Endothelial cell of umbilical vein (primary cell): Measurements from ENCODE around the gene CEP85.

Source experiments
- CTCF ChIP-seq, 2 donors: IDR thresholded peaks; 1 replicate in 1 of 2; 2 replicates in 1 of 2; pipeline ENCODE4 v1.5.1; 2011; ENCODE audit warnings: low read length in 2 of 2, mild to moderate bottlenecking in 2 of 2, moderate library complexity in 2 of 2, control low read depth in 1 of 2, inconsistent platforms in 1 of 2, low read depth in 1 of 2; ENCODE audit not compliant: insufficient read depth in 1 of 2; ENCODE audit errors: extremely low read depth in 1 of 2
- JUN ChIP-seq: IDR thresholded peaks from 2 replicates; pipeline ENCODE4 v1.6.1; 2011; ENCODE audit warnings: borderline replicate concordance, low read depth; ENCODE audit not compliant: insufficient read length, insufficient read depth
- POLR2A ChIP-seq: IDR thresholded peaks from 2 replicates; pipeline ENCODE4 v1.6.1; 2012; ENCODE audit warnings: low read depth, mild to moderate bottlenecking, control low read depth, low read length

GRCh38 chr1:26210147-26210870 lies 23.7 kb upstream of the CEP85 start:
- no peak for TF ChIP-seq CTCF (IDR thresholded peaks at IDR 0.05; ENCODE audit: extremely low read depth in 1 of 2, insufficient read depth in 1 of 2, low read depth in 1 of 2, low read length in 2 of 2)
- TF ChIP-seq JUN, result no peak
- no peak for TF ChIP-seq POLR2A
